ENCODE results near the gene STOX2.

- TF ChIP-seq CTCF (IDR thresholded peaks at IDR 0.05) (no peak), POLR2A (IDR thresholded peaks at IDR 0.05) (no peak)
Measured at GRCh38 chr4:183878251-183878970, 26.7 kb upstream of the STOX2 start.

All from Peyer's patch (tissue), 4 donors.